MCF 10A (cell line): ENCODE results near the gene ITGB3BP. TPM values are rescaled to one million over a fixed set of nuclear protein-coding genes. Genes with fewer than 3 reads are reported as not detected.

Experiments used
- BruUV-seq: library from RNA; stranded (reverse); fragments of 400-500 nt; replicated peaks from 2 replicates; lab custom pipeline; 2021; lab: Mats Ljungman, UMichigan
- CTCF ChIA-PET: fragments of 300-600 bp; sonication (Branson Sonifier 250); formaldehyde crosslinking; extraction: SDS; loops from one replicate; lab custom pipeline; 2021; ENCODE audit warnings: antibody characterized with exemption, inconsistent platforms; lab: Yijun Ruan, JAX
- POLR2A ChIA-PET: fragments of 300-600, 350-650 bp; sonication (Branson Sonifier 250); formaldehyde crosslinking; extraction: SDS; loops from one replicate; lab custom pipeline; 2020; ENCODE audit warnings: antibody characterized with exemption, inconsistent platforms; lab: Yijun Ruan, JAX
- DNase-seq: peaks from one replicate; pipeline ENCODE4 v3.0.0-alpha.2; 2018; ENCODE audit not compliant: unreplicated experiment
- H3K27ac Mint-ChIP-seq: one replicate; pipeline ENCODE4 v1.8.0; 2022; ENCODE audit warnings: mild to moderate bottlenecking, low read depth, mixed read lengths; ENCODE audit not compliant: unreplicated experiment
- H3K27me3 Mint-ChIP-seq: one replicate; pipeline ENCODE4 v1.8.0; 2022; ENCODE audit warnings: mixed read lengths; ENCODE audit not compliant: insufficient read depth, unreplicated experiment
- H3K36me3 Mint-ChIP-seq: one replicate; pipeline ENCODE4 v1.8.0; 2022; ENCODE audit warnings: mild to moderate bottlenecking, moderate library complexity, mixed read lengths; ENCODE audit not compliant: insufficient read depth, unreplicated experiment
- H3K4me1 Mint-ChIP-seq: one replicate; pipeline ENCODE4 v1.8.0; 2022; ENCODE audit warnings: mixed read lengths; ENCODE audit not compliant: insufficient read depth, unreplicated experiment
- H3K4me3 Mint-ChIP-seq: one replicate; pipeline ENCODE4 v1.8.0; 2022; ENCODE audit warnings: mild to moderate bottlenecking, moderate library complexity, mixed read lengths; ENCODE audit not compliant: unreplicated experiment
- H3K9me3 Mint-ChIP-seq: one replicate; pipeline ENCODE4 v1.8.0; 2022; ENCODE audit warnings: mixed read lengths; ENCODE audit not compliant: unreplicated experiment
- intact Hi-C: fragments of 100-400 bp; cut with micrococcal nuclease; formaldehyde crosslinking; loops from 2 replicates; pipeline ENCODE4 v1.14.1; 2022
- total RNA-seq: library from RNA; stranded (reverse); gene quantifications from 2 replicates; pipeline ENCODE4 v1.2.3, GENCODE V29; 2022
- TF ChIP-seq, protein P1 (sequence below): fragments of 200-600 bp; IDR thresholded peaks from one replicate; pipeline ENCODE4 v1.8.0; 2022; ENCODE audit warnings: antibody characterized with exemption, mild to moderate bottlenecking; ENCODE audit not compliant: unreplicated experiment

Gene ITGB3BP
- total RNA-seq, 1 experiment from 2014 or later, result 31.8 TPM

GRCh38 chr1:63414691-63415365 lies 108.2 kb downstream of the ITGB3BP start:
- POLR2A ChIA-PET, result interaction anchor here (0.6 kb wide), 1 partner anchor 58 kb away, joined by 3 read pairs; no protein-coding TSS in a partner anchor
- TF ChIP-seq, protein P1, sequence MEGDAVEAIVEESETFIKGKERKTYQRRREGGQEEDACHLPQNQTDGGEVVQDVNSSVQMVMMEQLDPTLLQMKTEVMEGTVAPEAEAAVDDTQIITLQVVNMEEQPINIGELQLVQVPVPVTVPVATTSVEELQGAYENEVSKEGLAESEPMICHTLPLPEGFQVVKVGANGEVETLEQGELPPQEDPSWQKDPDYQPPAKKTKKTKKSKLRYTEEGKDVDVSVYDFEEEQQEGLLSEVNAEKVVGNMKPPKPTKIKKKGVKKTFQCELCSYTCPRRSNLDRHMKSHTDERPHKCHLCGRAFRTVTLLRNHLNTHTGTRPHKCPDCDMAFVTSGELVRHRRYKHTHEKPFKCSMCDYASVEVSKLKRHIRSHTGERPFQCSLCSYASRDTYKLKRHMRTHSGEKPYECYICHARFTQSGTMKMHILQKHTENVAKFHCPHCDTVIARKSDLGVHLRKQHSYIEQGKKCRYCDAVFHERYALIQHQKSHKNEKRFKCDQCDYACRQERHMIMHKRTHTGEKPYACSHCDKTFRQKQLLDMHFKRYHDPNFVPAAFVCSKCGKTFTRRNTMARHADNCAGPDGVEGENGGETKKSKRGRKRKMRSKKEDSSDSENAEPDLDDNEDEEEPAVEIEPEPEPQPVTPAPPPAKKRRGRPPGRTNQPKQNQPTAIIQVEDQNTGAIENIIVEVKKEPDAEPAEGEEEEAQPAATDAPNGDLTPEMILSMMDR, result no peak
- no peak for DNase-seq
- Mint-ChIP-seq H3K4me1 (no peaks in the 10 kb centered on the region), H3K27me3 (no peaks in the 10 kb centered on the region), H3K36me3 (peaks cover 4% of the 10 kb centered on the region), H3K4me3 (no peak overlapping the region), H3K9me3 (no peaks in the 10 kb centered on the region), H3K27ac (no peak overlapping the region)
- CTCF ChIA-PET, result interaction anchor here (1.8 kb wide), 1 partner anchor 26 kb away, joined by 4 read pairs; no protein-coding TSS in a partner anchor
- no TSS peak for BruUV-seq
- intact Hi-C loops, result no loop called here

DNA sequence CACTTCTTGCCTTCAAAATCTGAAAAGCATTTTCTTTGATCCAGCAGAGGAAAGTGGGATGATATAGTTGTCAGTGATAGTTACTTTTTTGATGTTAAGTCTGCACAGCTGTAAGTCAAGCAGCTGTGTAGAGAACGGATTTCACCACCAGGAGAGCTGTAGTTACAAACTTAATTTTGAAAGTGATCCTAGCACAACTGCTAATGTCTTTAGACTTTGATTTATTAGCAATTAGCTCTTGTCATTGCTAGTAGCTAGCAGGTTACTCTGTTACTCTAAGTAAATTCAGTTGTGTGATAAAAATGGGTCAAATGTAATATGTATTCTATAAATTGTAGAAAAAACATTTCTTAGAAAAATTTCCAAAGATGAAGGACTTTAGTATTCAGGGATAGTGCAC lies 109.6 kb downstream of the ITGB3BP start:
- Mint-ChIP-seq H3K27me3 (no peaks in the 10 kb centered on the region), H3K27ac (no peak overlapping the region), H3K36me3 (no peaks in the 10 kb centered on the region), H3K4me3 (no peak overlapping the region), H3K9me3 (no peaks in the 10 kb centered on the region), H3K4me1 (no peaks in the 10 kb centered on the region)
- ChIA-PET CTCF (no interaction called here), POLR2A (no interaction called here)
- intact Hi-C loops, result no loop called here
- no peak for DNase-seq
- TF ChIP-seq, protein P1, result no peak
- BruUV-seq, result no TSS peak

GRCh38 chr1:63411066-63411465 lies 112.0 kb downstream of the ITGB3BP start:
- TF ChIP-seq, protein P1, result no peak
- POLR2A ChIA-PET, result interaction anchor here (0.6 kb wide), 1 partner anchor 1829 kb away, joined by 3 read pairs; no protein-coding TSS in a partner anchor
- intact Hi-C loops, result no loop called here
- Mint-ChIP-seq H3K27ac (no peak overlapping the region), H3K4me1 (no peaks in the 10 kb centered on the region), H3K36me3 (no peaks in the 10 kb centered on the region), H3K9me3 (no peaks in the 10 kb centered on the region), H3K27me3 (no peaks in the 10 kb centered on the region), H3K4me3 (no peak overlapping the region)
- DNase-seq, result no peak
- CTCF ChIA-PET, result interaction anchor here (0.7 to 1.3 kb wide), 3 partner anchors 31 to 84 kb away, joined by 3 to 4 read pairs (median 3); no protein-coding TSS in a partner anchor
- BruUV-seq, result no TSS peak

DNA sequence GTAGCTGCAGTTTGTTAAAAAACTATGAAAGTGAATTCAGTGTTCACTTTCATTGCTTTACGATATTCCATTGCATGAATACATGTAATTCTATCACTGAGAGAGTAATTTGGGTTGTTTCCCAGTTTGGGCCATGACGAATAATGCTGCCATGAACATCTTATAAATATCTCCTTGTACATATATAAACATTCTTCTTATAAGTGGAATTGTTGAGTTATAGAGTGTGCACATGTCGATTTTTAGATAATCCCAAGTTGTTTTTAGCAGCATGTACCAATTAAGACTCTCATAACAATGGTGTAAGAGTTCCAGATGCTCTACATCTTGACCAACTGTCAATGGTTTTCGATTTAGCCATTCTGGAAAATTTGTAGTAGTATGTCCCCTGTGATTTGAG lies 114.7 kb downstream of the ITGB3BP start:
- H3K36me3 Mint-ChIP-seq, result no peaks in the 10 kb centered on the region
- DNase-seq, result no peak
- ChIA-PET CTCF (no interaction called here), POLR2A (interaction anchor here (1.4 kb wide), 1 partner anchor 11 kb away, joined by 4 read pairs; no protein-coding TSS in a partner anchor)
- no peaks in the 10 kb centered on the region for H3K27me3 Mint-ChIP-seq
- intact Hi-C loops, result no loop called here
- BruUV-seq, result no TSS peak
- no peak overlapping the region for H3K4me3 Mint-ChIP-seq
- no peaks in the 10 kb centered on the region for H3K4me1 Mint-ChIP-seq
- TF ChIP-seq, protein P1, result no peak
- no peaks in the 10 kb centered on the region for H3K9me3 Mint-ChIP-seq
- no peak overlapping the region for H3K27ac Mint-ChIP-seq
